T47D (cell line): ENCODE results near the gene RASGRF2.
"Not testable (repeated sequence)": the region's sequence is repeated elsewhere in the genome, so short reads cannot be mapped to it uniquely, and the experiment has no call there.

Source experiments
- DNase-seq, 2 experiments: peaks; one replicate each; pipeline versions ENCODE4 v3.0.0 to v3.0.0-alpha.2; 2011 to 2012; ENCODE audit warnings: low read depth in 1 of 2, low spot score in 1 of 2
- JUND ChIP-seq: IDR thresholded peaks from 2 replicates; pipeline ENCODE4 v1.6.1; 2012; ENCODE audit warnings: low read depth
- in situ Hi-C: cut with HindIII; loops from 2 replicates; pipeline ENCODE4 v1.10.0; 2016; ENCODE audit warnings: low sequenced_read_pairs, low pct_unique_long_range_greater_than_20kb

The RASGRF2 gene

GRCh38 chr5:81022688-81023084 is 62.5 kb downstream of the RASGRF2 start:
- no peak for TF ChIP-seq JUND
- in situ Hi-C loops = no loop called here
- no peak for DNase-seq

GRCh38 chr5:81023261-81023970 is 63.3 kb downstream of the RASGRF2 start:
- no peak for TF ChIP-seq JUND
- DNase-seq = no peak
- in situ Hi-C loops = no loop called here

GRCh38 chr5:81027481-81028058 is 67.4 kb downstream of the RASGRF2 start:
- no peak for TF ChIP-seq JUND
- DNase-seq = no peak
- in situ Hi-C loops = no loop called here

- not testable (repeated sequence) for DNase-seq
Observed at GRCh38 chr5:81028888-81029287, 68.7 kb downstream of the RASGRF2 start.

GRCh38 chr5:81029736-81030135 is 69.6 kb downstream of the RASGRF2 start:
- in situ Hi-C loops, DNase-seq: not testable (repeated sequence)

More at GRCh38 chr5:81028888-81029287, 68.7 kb downstream of the RASGRF2 start:
- in situ Hi-C loops = not testable (repeated sequence)

- in situ Hi-C loops, DNase-seq: not testable (repeated sequence)
Observed at GRCh38 chr5:81030236-81031034, 70.3 kb downstream of the RASGRF2 start.

GRCh38 chr5:81035522-81035921 is 75.4 kb downstream of the RASGRF2 start:
- no peak for TF ChIP-seq JUND

GRCh38 chr5:81038495-81038894 is 78.3 kb downstream of the RASGRF2 start:
- in situ Hi-C loops = no loop called here
- no peak for TF ChIP-seq JUND
- no peak for DNase-seq

More at GRCh38 chr5:81035522-81035921, 75.4 kb downstream of the RASGRF2 start:
- no peak for DNase-seq
- in situ Hi-C loops = no loop called here

GRCh38 chr5:81044868-81045267 is 84.7 kb downstream of the RASGRF2 start:
- TF ChIP-seq JUND = no peak
- in situ Hi-C loops = no loop called here
- DNase-seq = no peak

GRCh38 chr5:81045389-81045807 is 85.2 kb downstream of the RASGRF2 start:
- DNase-seq = no peak
- no peak for TF ChIP-seq JUND
- in situ Hi-C loops = no loop called here

- in situ Hi-C loops = no loop called here
- DNase-seq = no peak
- TF ChIP-seq JUND = no peak
Observed at GRCh38 chr5:81046041-81046440, 85.9 kb downstream of the RASGRF2 start.

- DNase-seq = no peak
- in situ Hi-C loops = no loop called here
- TF ChIP-seq JUND = no peak
Observed at GRCh38 chr5:81052325-81052724, 92.2 kb downstream of the RASGRF2 start.

GRCh38 chr5:81053282-81053681 is 93.1 kb downstream of the RASGRF2 start:
- in situ Hi-C loops, DNase-seq: not testable (repeated sequence)

- TF ChIP-seq JUND = no peak
- in situ Hi-C loops = no loop called here
- DNase-seq = no peak
Observed at GRCh38 chr5:81058121-81058520, 98.0 kb downstream of the RASGRF2 start.
